Activated T-cell treated with anti-CD3 and anti-CD28 coated beads for 48 hours (primary cell): ENCODE data around the gene HIRA.
"Not testable (repeated sequence)": the region's sequence is repeated elsewhere in the genome, so short reads cannot be mapped to it uniquely, and the experiment has no call there.

Experiments used
- DNase-seq: peaks from one replicate; pipeline ENCODE4 v3.0.0-alpha.2; 2020; ENCODE audit warnings: low read depth

HIRA gene

GRCh38 chr22:19463491-19464469 lies 32.2 kb upstream of the HIRA start:
- DNase-seq = no peak

GRCh38 chr22:19463008-19463407 lies 31.5 kb upstream of the HIRA start:
- DNase-seq = no peak

DNA sequence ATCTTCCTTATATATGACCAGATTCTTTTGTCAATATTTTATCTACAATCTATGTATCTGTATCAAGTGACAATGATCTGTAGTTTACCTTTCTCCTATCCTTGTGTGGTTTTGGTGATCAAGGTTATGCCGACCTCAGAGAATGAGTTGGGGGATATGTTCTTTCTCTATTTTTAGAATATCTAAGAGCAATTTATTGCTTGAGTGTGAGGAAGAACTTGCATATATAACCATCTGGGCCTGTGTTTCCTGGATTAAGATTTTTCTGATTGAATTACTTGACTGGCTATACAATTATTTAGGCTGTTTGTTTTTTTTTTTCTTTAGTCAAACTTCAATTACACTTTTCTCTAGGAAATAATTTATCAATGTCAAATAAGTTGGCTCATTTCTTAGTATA lies 30.0 kb upstream of the HIRA start:
- DNase-seq = no peak

DNA sequence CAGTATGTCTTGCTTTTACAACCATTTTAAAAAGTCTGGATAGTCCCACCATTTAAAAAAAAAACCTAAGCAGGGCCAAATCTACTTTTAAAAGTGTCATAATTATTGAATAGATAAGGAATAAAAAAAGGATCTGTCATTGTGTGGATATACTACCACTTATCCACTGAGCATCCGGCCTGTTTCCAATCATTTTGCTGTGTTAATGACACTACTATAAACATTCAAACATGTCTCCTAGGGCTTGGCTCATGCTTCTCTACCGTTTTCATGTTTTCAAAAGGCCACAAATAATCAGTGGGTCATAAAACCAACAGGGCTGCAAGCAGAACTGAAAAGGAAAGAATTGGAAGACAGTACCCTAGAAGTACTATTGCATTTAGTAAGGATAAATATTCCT lies 28.5 kb upstream of the HIRA start:
- DNase-seq = no peak

DNA sequence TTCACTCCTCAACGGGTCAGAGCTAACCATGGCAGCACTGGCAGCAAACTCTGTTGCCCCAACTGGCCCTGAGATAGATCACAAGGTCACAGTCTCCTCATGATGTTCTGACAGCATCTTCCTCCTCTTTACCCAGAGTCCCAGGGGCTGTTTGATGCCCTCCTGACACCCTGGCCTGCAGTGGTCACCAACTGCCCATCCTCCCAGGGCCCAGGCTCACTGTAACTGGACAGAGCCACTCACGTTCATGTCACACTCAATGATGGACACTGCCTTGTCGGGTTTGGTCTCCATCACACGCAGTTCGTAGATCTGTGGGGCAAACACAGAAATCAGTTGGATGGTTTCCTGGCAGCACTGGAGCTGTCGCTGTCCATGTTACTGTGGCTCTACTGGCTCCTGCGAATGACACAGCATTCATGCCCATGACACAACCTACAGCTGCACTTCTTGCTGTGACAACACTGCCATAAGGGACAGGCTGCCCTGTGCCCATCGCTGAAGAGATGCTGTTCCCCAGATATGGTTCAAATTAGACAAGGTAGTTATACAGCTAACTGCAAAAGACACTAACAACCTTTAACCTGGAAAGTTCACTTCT lies 26.4 kb upstream of the HIRA start:
- DNase-seq = no peak

- DNase-seq = no peak
Observed at GRCh38 chr22:19456541-19456940, 25.0 kb upstream of the HIRA start.

DNA sequence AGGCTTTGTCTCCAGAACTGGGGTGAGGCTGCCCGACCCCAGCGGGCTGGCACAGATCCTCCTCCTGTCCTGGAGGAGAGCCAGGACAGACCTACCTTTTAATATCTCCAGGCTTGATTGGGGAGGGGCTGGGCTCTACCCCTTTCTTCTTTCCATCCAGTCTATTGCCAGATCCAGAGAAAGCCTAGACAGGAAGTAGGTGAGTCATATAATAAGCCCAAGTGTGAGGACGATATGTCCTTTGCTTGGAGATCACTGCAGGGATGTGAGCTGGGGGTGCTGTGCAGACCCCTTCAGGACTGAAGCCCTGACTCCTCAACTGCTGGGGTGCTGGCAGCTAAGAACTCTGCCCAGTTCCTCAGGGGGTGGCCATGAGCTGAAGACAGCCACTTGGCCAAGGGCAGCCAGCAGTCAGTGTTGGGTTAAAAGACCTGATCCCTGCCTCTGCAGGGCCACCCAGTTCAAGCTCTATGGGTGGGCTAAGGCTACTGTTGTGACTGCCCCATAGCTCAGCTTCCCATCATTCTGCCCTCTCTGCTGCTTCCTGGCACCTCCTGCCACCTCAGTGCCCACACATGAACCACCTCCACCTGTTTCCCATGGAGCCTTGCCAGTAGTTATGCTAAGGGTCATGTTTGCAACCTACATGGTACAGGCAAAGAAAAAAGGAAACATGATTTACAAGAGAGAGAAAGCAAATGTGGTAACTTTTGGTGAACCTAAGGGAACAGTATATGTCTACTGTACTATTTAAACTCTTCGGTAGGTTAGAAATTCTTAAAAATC lies 24.2 kb upstream of the HIRA start:
- no peak for DNase-seq

DNA sequence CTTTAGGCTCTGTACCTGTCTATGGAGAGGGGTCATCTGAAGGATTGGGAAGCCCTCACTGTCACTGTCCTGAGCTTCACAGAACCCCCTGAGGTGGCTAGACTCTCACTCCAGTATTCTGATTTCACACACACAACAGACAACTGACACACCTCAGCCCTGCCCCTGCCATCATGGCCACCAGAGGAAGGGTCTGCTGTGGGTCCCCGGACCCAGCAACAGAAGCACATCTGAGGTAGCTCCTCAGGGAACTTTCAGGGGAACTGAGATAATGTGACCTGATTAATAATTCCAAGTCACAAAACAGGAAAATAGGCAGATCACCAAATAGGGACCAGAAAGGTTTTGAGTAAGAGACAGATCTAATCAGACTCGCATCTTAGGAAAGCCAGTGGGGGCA lies 23.5 kb upstream of the HIRA start:
- no peak for DNase-seq

DNA sequence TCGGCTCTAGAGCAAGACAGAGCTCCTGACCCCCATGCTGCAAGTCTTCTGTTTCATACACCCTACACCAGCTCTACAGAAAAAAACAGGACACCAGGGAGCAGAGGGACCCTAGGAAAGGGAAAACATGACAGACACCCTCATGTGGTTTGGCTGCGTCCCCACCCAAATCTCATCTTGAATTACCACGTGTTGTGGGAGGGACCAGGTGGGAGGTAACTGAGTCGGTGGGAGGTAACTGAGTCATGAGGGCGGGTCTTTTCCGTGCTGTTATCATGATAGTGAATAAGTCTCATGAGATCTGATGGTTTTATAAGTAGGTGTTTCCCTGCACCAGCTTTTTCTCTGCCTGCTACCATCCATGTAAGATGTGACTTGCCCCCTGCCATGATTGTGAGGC lies 22.6 kb upstream of the HIRA start:
- DNase-seq = no peak

DNA sequence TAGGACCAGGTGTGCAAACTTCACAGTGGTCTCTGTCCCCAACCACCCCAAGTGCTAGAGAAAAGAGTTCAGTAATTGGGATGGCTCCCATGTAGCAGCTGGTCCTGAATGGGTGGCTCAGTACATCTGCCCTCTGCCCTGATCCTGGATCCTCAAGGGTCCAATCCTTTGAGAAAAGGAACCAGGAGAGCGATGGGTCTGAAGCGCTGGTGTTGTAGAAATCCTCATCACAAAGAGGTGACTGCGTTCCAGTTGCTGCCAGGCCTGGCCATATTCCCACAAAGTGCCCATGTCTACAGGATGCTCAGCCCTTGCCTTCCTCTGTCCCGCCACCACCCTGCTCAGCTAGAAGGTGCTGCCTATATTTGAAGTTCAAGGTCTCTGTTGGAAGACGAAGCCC lies 22.2 kb upstream of the HIRA start:
- DNase-seq = no peak

- no peak for DNase-seq
Observed at GRCh38 chr22:19451570-19451969, 20.0 kb upstream of the HIRA start.

GRCh38 chr22:19450363-19451175 lies 19.0 kb upstream of the HIRA start:
- DNase-seq = no peak

- DNase-seq = no peak
Observed at GRCh38 chr22:19449422-19449767, 17.9 kb upstream of the HIRA start.

GRCh38 chr22:19448739-19449421 lies 17.3 kb upstream of the HIRA start:
- DNase-seq = peak; percentile 41

DNA sequence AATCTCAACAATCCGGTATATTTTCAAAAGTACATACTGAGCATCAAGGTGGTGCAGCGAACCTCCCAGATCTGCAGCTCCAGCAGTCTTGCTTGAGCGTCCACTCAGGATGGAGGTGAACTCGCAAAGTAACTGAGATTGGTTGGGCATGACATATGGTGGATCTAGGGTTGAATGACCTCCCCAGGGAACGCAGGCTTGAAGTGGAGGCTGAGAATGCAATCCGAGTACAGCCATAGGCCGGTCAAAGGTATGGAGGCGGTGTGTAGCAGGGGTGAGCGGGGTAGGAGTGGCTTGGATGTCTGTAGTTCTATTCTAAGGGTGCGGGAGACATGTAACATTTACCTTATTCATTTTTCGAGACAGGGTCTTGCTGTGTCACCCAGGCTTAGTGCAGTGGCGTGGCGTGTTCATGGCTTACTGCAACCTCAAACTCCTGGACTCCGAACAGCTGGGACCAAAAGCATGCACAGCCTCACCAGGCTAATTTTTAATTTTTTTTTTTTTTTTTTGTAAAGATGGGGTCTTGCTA lies 16.6 kb upstream of the HIRA start:
- peak; percentile 17 for DNase-seq

- DNase-seq = peak; percentile 82
Observed at GRCh38 chr22:19447330-19448075, 16.0 kb upstream of the HIRA start, which contains the start of gene C22orf39. Gene C22orf39, minus strand, starts transcription at chr22:19447711. Its CDS starts 23 bp downstream, at chr22:19447688.

GRCh38 chr22:19446603-19447329 lies 15.2 kb upstream of the HIRA start:
- no peak for DNase-seq

DNA sequence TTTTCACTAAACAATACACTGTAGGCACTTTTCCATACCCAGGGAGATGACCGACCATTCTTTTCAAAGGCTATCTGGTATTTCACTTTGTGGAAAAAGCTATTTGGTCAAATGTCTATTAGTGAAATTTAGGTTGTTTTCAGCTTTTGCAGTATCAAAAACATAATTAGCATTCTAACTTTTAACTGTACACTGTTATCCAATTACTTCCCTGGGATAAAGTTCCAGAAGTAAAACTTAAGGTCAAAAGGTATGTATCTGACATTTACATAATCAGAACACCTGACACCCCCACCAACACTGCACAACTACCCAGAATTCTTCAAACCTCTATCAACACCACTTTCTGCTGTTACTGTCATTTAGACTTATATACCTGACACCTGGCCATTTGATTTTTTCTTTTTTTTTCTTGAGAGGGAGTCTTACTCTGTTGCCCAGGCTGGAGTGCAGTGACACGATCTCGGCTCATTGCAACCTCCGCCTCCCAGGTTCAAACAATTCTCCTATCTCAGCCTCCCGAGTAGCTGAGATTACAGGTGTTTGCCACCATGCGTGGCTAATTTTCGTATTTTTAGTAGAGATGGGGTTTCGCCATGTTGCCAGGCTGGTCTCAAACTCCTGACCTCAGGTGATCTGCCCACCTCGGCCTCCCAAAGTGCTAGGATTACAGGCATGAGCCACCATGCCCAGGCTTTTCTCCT lies 13.9 kb upstream of the HIRA start:
- DNase-seq = not testable (repeated sequence)
